Measurements from ENCODE around the gene BORCS5.

DNA sequence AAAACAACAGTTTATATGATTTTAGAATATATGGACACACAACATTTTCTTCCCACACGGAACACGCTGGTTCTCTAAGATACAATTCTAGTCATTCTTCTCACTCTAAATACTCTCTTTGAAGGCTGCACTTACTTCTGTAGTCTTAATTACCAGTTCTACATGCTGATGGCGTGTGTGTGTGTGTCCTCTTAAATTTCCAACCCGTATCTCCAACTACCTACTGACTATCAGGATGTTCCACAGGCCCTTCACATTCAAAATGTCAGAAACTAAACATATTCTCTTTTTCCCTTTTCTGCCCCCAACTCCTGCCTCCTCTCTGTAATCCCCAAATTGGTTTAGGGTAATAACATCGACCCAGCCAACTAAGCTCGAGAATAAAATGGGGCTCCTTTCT is 130.6 kb downstream of the BORCS5 start:
- no peak for TF ChIP-seq POLR2A (IDR thresholded peaks at IDR 0.05; ENCODE audit: low read depth, low read length)
- TF ChIP-seq POLR2AphosphoS5 (IDR thresholded peaks at IDR 0.05; ENCODE audit: low read depth, low read length), result no peak
- TF ChIP-seq SPI1 (IDR thresholded peaks at IDR 0.05; ENCODE audit: low read depth, low read length), result no peak
- TF ChIP-seq TAF1 (IDR thresholded peaks at IDR 0.05; ENCODE audit: low read depth, low read length), result no peak
- no peak for TF ChIP-seq PAX5 (IDR thresholded peaks at IDR 0.05; ENCODE audit: insufficient read depth, low read length, severe bottlenecking)
